ENCODE measurements around the gene RABEPK.

- TF ChIP-seq POLR2A (IDR thresholded peaks at IDR 0.05) (no peak), EP300 (IDR thresholded peaks at IDR 0.05; ENCODE audit: low read depth) (no peak)
- TF ChIP-seq, protein P1, sequence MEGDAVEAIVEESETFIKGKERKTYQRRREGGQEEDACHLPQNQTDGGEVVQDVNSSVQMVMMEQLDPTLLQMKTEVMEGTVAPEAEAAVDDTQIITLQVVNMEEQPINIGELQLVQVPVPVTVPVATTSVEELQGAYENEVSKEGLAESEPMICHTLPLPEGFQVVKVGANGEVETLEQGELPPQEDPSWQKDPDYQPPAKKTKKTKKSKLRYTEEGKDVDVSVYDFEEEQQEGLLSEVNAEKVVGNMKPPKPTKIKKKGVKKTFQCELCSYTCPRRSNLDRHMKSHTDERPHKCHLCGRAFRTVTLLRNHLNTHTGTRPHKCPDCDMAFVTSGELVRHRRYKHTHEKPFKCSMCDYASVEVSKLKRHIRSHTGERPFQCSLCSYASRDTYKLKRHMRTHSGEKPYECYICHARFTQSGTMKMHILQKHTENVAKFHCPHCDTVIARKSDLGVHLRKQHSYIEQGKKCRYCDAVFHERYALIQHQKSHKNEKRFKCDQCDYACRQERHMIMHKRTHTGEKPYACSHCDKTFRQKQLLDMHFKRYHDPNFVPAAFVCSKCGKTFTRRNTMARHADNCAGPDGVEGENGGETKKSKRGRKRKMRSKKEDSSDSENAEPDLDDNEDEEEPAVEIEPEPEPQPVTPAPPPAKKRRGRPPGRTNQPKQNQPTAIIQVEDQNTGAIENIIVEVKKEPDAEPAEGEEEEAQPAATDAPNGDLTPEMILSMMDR (IDR thresholded peaks at IDR 0.05): no peak
Measured at GRCh38 chr9:125246261-125246667, 45.9 kb downstream of the RABEPK start.

Data from transverse colon (tissue), 3 donors.